Stimulated activated CD4-positive, alpha-beta T cell treated with anti-CD3 and anti-CD28 coated beads, Interleukin-2, amount 100 ng/mL, for 24 hours (primary cell): Measurements from ENCODE around the gene MORN1.

Source experiments
- DNase-seq, 2 donors: peaks; one replicate each; pipeline ENCODE4 v3.0.0-alpha.2; 2020

The MORN1 gene

DNA sequence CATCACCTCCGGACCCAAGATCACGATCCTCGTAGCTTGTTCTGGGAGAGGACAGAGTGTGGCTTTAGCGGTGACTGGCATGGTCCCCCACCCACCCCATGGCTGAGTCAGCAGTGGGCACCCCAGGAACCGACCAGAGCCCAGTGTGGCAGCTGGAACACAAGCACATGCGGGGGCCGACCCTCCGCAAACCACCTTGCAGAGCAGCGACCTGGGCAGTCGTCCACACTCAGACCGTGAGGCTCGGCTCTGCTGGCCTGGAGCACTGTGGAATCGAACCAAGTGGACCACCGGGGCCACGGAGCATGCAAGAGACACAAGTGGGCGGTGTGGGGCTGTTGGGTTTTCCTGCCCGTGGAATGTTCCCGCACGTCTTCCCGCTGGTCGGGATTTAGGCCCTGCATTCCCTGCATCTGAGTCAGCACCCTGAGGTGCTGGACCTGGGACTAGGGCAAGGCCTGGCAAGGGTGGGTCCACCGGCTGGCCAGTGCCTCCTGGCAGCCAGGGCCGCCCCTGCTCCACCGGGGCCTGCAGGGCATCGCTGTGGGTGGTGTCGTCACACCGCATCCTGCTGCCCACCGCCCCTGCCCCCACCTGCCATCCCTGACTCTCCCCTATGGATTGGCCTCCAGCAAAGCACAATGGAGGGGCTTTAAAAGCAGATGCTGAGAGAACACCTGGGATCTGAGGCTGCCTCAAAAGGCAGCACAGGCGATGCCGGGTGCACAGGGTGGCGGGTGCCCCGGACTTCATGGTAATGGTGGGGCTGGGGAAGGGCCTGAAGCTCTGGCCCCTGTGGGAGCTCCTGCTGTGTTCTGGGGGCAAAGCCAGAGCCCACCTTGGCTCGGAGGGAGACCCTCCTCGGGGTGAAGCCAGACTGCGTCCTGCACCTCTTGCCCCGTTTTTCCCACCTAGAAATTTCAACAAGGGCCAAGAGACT, 18.5 kb downstream of the MORN1 start:
- DNase-seq, result no peak

DNA sequence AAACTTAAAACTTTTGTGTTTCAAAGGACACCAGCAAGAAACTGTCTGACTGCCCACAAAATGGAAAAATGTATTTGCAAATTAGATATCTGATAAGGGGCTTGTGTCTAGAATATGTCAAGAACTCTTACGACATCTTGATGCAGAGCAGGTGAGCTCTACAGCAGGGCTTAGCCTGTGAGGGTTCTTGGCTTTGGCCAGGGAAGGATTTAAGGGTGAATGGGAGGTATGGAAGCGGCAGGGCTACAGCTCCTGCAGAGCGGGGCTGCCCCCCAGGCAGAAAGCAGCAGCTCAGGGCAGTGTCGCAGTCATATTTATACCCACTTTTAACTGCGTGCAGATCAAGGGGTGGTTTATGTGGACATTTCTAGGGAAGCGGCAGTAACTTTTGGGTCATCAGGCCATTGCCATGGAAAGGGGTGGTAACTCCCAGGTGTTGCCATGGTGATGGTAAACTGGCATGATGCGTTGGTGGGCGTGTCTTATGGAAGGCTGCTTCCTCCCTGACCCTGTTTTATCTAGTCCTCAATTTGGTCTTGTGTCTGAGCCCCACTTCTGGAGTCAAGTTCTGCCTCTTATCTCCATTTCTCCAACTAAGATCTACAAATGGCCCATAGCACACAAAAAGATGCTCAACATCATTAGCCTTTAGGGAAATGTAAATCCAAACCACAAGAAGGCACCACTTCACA, 23.2 kb downstream of the MORN1 start:
- no peak for DNase-seq

DNA sequence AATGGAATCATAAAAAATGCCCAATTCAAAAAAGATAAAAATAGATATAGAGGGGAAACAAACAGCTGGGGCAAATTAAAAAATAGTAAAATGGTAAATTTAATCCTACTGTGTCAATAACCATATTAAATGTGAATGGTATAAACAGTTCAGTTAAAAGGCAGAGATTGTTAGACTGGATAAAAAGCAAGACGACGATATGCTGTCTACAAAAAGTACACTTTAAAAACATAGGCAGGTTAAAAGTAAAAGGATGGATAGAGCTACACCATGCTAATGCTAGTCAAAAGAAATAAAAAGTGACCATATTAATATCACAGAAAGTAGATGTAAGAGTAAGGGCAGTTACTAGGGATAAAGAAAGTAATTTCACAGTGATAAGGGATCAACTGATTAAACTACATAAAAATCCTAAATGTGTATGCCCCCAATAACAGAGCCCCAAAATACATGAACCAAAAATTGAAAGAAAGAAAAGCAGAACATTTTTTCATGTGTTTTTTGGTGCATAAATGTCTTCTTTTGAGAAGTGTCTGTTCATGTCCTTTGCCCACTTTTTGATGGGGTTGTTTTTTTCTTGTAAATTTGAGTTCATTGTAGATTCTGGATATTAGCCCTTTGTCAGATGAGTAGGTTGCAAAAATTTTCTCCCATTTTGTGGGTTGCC, 27.4 kb downstream of the MORN1 start:
- DNase-seq, result no peak

DNA sequence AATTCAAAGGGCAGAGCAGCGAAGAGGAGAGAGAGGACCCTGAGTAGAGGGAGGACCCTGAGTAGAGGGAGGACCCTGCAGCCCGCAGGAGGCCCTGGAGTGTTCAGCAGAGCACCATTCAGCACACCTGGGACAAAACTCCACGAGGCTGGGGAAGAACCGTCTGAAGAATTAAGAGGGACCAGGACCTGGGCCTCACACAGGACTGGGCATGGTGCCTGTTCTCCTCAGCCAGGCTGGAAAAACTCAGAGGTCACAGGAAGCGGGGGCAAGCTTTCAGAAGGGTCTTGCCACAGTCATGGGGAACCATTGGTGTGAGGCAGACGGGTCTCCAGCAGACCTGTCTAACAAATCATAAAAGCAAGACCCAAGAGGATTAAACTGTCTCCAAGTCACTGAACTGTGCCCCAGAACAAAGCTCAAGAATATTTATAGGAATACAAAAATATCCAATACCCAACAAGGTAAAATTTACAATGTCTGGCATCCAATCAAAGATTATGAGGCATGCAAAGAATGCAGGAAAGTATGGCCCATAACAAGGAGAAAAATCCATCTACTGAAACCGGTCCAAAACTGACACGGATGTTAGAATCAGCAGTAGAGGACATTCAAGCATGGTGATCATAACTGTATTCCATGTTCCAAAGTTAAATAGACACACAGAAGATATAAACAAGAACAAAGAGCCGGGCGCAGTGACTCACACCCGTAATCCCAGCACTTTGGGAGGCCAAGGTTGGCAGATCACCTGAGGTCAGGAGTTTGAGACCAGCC, 30.6 kb downstream of the MORN1 start:
- no peak for DNase-seq

DNA sequence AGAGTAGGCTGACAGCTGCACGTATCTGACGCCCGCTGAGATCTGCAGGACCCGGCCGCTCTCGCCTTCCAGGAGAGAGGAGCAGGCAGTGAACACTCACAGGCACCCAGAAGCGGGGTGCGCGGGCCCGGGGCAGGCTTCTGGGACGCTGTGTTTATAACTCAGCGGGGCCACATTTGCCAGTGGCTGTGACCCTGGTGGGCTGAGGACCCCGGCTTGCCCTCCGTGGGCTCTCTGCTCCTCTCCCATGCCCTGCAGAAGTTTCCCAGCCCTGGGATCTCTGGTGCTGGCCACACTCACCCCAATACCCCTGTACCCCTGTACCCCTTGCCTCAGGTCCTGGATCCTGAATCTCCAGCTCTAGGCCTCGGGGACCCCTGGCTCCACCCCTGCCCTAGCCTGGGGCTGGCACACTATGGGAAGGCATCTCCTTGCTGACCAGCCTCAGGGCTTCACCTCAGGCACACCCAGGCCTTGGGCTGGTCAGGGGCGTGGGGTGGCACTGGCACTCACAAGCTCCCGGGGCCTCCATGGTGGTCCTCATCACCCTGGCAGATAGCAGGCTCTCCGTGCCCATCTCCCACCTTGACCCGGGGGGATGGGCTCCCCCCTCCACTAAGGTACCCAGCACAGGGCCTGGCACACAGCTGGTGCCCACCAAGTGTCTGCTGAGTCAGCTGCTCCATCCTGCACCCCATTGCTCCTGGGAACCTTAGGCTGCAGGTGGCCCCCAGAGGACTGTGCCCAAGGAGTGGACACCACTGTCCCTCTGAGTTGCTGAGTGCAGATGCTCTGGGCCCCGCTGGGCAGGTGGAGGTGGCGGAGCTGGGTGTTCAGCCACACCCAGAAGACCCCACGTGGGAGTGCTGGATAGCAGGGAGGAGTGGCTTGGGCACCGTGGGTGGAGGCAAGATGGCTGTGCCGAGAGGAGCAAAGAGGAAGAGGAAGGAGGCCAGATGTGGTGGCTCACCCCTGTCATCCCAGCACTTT, 32.4 kb downstream of the MORN1 start:
- no peak for DNase-seq

DNA sequence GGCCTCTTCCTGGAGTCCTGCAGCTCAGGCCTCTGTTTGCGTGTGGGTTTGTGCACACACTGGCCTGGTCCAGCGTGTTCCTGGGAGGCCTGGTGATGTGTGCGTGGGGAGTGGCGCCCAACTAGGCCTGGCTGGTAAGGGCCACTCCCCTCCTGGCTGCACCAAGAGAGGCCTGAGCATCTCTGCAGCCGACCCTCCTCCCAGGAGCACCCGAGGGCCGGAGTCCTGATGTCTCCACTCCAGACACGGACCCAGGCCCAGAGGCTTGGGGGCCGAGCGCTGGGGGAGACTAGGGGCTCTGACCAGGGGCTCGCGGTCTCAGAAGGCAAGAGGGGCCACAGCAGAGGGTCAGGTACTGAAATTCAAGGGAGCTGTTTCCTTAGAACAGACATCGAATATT, 33.3 kb downstream of the MORN1 start:
- DNase-seq, result no peak

DNA sequence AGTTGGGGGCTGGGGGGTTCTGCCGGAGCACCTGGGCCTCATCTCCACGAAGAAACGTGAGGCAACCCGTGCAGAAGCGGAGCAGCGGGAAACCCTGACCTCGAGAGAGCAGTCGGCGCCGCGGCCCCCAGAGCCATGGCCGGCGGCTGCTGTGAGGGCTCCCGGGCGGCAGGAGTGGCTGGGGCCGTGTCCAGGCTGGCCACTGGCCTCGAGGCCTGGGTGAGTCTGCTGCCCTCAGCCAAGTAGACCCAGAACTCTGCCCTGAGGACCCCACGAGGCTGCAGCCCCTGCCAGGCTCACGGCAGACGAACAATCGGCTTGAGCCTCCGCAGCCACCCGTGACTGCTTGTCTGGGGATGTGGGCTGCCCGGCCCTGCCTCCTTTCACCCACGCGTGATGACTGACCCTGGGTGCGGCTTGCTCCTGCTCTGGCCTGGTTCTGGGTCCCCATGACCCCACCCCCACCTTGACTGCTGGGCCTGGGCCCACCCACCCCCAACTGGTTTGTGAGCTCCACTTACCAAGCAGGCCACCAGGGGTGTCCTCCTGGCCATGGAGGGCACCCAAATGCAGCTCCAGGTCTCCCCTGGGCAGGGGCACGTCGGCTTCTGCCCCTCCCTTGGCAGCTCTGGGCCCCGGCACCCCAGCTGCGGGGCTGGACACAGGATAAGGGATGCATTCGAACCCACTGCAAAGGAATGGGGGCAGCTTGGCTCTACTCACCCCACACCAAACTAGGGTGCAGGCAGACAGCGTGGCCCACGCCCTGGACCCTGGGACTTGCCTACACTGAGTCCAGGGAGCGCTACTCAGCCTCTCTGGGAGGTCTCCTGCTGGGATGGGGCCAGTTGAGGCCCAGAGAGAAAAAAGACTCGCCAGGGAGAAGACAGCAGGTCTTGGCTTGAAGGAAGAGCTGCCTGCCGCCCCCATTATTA, 34.2 kb downstream of the MORN1 start:
- no peak for DNase-seq

DNA sequence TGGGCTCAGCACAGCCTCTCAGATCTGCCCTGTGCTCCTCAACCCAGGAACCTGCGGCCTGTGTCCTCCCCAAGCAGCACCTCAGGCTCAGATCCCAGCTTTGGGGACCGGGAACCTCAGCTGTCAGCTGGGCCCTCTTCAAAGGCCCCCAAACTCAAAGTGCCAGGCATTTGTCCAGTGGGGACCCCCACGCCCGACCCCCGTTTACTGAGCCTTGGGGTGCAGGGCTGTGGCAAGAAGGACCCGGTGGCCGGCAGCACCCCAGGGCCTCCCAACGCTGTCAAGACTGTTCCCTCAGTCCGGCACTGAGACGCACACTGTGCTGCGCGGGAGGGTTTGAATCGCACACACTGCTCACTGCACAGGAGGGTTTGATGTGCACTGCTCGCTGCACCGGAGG, 35.0 kb downstream of the MORN1 start:
- DNase-seq, result no peak

DNA sequence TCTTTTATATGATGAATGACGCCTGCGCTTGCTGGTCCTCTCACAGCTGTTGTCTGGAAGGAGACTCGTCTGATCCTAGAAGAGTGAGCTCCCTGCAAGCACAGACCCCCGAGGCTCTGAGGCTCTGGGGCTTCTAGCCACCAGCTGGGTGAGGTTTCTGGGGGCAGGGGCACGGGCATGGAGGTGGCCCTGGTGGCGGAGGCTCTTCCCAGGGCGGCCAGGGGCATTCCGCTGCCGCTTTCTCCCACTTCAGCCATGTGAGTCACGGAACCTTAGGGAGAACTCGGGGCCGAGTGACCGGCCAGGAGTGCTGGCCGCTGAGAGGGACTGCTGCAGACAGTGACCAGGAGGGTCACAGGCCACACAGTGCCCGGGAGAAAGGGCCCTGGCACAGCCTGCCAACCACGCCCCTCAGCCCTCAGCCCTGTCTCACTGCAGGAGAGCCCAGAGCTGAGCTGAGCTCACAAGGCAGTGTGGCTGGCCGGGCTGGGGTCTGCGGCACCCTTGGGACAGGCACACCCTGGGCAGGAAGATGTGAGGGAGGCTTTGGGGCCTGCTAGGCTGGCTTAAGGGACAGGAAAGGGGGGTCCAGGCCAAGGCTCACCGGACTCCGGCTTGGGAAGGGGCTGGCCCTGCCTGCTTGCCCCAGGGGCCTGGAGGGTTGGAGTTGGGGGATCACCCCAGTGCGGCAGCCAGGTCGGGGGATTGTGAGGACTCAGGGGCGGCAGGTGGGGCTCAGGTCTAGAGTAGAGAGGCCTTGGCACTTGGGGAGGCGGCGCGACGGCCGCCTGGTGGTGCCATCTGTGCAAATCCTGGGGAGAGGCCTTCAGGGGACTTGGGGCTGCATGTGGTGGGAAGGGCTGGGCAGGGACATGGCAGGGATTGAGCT, 35.7 kb downstream of the MORN1 start:
- no peak for DNase-seq

DNA sequence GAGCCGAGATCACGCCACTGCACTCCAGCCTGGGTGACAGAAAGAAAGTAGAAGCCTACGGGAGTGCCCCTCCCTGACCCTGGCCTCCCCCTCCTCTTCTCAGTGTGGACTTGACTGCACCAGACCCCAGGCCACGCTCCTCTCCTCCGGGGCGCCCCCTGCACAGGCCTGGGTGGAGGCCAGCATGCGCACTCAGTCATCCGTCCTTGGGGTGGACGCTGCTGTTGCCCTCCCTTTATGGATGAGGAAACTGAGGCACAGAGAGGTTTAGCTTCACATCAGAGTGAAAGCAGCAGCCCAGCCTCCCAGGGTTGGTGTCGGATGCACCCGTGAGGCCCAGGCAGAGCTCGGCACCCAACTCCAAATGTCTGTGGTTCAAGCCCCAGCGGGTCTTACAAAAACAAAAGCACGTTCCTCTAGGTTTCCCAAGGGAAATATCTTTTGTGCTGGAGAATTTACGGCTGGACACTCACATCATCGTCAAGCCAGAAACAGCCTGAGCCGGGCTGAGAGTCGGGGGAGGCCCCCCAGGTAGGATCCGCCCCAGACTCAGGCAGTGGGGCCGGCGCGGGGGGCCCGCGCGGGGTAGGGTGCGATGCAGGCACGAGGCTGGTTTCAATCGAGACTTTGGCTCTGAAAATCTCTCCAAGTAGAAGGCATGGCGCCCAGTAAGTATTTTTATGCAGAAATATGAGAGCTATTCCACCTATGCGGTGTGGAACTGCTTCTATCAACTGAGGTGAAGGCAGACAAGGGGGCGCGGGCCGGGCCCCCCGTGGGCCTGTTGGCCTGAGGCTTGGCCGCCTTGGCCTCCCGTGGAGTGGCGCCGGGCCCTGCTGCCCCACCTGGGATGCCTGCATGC, 36.6 kb downstream of the MORN1 start:
- no peak for DNase-seq

DNA sequence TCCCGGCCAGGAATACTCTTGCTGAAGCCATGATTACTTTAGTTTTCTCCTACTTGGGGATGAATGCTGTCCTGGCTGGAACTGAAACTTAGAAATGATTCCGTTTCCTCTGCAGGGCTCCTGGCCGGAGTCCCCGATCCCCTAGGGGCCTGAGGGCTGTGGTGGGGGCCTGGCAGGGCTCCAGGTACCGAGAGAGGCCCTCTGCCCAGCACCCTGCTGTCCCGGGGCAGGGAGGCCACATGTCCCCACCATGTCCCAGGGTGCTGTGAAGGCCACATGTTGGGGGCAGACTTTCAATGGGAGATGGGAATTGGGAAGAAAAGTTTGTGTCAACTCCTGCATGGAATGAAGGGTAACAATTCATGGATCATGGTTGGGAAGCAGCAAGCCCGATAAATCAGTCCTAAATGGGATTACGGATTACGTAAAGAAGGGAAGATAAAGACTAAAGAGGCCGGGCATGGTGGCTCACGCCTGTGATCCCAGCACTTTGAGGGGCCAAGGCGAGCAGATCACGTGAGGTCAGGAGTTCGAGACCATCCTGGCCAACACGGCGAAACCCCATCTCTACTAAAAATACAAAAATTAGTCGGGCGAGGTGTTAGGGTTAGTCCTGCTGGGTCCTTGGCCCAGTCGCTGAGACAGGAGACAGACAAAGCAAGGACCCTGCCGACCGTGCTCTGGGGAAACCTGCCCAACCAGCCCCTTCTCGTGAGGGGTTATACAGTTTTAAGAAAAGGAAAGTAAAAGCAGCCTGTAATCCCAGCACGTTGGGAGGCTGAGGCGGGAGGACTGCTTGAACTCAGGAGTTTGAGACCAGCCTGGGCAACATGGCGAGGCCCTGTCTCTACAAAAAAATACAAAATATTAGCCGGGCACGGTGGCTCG, 37.6 kb downstream of the MORN1 start:
- no peak for DNase-seq

DNA sequence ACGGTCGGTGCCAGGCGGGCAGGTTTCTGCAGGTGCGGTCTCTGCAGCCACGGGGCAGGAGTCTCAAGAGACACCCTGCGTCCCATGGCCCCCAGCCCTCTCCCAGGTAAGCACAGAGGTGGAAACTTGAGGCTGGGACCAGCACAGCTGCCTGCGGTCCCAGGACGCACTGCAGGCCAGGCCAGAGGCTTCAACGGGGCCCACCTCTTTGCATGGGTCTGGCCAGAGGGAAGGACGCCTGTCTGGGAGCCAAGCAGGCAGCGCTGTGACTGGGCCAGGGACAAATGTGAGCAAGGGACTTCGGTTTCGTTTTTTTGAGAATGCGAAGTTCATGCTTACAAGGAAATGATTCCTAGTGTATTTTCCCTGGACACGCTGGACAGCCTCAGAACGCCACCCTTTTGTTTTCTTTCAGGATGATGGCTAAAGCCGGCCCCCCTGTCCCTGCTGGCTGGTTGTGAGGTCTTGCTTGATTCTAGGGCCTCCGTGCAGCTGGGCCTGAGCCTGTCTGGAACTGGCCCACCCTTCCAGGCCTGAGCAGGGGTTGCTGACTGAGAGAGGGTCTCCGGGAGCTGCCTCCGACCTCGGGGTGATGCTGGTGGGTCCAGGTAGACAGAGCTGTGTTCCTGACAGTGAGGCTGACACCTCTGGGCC, 38.3 kb downstream of the MORN1 start:
- no peak for DNase-seq

DNA sequence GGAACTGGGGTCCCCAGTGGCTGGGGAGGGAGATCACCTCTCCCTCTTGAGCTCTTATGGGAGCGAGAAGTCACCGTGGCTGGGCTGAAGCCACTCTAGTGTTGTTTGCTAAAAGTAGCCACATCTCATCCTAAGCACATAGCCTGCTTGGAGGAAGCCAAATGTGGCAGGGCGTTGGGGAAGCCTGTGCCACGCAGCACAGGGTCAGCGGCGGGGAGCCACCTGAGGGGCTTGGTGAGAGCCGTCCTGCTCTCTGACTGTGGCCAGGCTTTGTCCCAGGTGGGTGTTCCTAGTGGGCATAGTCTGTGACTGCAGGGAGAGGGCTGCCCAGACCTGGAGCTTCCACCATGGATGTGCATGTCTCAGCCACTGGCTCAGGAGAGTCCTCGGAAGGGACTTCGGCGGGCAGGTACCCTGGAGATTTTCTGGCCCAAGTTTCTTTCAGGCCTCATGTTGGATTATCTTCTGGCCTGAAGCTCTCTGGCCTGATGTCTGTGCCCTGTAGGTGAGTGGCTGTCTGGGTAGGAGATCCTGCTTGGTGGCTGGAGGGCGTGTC, 38.9 kb downstream of the MORN1 start:
- DNase-seq, result no peak

DNA sequence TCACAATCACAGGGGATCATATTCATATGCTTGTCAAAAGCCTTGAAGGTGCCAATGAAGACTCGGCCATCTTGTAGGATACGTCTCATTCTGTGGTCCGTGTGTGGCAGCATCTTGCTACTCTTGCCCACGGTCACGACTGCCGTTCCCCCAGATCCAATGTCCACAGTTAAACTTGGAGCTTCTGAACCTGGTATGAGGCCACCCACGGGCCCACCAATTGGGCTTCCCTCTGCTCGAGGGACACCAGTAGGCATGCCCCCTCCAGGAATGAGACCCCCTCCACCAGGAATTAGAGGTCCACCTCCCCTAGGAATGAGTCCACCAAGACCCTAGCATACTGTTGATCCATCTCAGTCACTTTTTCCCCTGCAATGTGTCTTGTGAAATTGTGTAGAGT, 39.6 kb downstream of the MORN1 start:
- DNase-seq, result no peak

DNA sequence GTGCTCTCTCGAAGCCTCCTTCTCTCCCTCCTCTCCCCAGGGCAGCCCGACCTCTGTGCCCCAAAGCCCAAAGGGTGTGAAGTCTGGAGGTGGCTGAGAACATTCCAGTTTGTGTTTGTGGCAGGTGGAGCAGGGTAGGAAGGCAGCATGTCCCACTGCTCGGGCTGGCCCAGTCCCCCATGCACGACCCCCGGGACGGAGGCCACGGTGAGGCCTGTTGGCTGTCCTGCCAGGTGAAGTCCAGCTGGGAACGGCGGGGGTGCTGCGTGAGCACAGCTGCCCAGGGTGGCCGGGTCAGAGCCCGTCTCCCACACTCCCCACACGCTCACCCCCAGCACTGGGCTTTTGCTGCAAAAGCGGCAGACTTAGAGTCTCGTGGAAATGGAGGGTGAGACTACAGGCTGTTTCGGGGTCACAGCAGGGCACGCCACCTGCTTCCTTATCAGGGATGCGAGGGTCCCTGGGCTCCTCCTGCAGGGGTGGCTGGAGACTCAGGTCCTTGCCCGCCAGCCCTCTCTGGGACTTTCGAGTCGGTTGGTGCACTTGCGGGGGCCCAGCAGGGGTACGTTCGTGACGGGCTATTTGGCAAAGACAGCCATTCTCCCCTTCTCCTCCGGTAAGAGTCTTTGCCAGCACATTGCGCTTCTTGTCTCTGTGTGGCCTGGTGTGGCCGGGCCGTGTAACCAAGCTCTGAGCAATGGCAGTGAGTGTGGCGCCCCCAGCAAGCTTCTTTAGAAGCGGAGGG, 40.3 kb downstream of the MORN1 start:
- no peak for DNase-seq

DNA sequence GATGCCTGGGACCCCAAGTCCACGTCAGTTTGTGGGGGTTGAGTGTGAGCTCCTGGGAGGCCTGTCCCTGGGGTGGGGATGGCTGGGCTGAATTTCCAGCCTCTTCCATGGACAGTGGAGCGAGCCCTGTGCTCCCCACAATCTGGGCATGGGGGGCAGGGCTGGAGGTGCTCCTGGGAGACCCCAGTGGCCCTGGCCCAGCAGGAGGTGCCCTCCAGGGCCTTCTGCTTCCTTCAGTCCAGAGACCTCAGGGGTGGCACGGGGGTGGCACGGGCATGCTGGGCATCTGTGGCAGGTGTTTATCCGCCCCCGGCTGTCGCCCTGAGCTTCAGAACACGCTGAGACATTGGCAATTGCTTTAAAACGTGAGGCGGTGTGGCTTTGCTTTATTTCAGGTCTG, 40.9 kb downstream of the MORN1 start:
- no peak for DNase-seq
